GM19099 (cell line): ENCODE data around the gene THY1.

ENCODE experiments used
- POLR2A ChIP-seq: IDR thresholded peaks from 3 replicates; pipeline ENCODE4 v1.6.1; 2011; ENCODE audit warnings: low read depth; ENCODE audit not compliant: insufficient read length; ENCODE audit errors: extremely low read depth

THY1 gene

DNA sequence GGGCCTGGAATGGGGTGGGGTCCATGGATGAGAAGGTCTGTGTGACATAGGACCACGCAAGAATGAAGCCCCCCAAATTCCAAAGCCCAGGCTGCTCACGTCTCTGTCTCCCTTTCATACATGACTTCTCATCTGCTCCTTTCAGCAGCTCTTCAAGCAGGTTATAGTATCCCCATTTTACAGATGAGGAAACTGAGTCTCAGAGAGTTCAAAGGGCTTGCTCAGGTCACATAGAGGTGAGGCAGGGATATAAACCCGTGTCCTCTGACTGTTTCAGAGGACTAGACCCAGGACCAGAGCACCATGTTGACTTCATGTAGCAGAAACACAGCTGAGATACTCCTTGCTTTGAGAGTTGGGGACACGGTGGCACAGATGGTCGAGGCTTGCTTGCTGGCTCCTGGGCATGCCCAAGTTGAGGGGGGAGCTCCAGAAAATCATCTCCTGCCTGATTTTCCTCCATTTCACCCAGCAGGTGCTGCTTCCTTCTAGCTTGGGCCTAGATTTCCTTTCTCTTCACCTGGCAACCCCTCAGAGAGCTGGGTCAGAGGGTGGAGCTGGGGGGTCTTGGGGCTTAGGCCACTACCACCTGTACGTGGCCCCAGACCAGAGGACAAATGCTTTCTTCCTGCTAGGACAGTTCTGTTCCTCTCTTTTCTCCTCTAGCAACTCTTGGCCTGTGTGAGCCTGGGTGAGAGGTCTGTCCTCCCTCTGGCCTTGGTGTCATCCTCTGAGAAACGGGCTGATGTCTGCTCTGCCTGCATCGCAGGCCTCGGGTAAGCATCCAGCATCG, 24.1 kb upstream of the THY1 start:
- no peak for TF ChIP-seq POLR2A

GRCh38 chr11:119446434-119446833, 23.5 kb upstream of the THY1 start:
- no peak for TF ChIP-seq POLR2A

GRCh38 chr11:119445850-119446249, 22.9 kb upstream of the THY1 start:
- no peak for TF ChIP-seq POLR2A

DNA sequence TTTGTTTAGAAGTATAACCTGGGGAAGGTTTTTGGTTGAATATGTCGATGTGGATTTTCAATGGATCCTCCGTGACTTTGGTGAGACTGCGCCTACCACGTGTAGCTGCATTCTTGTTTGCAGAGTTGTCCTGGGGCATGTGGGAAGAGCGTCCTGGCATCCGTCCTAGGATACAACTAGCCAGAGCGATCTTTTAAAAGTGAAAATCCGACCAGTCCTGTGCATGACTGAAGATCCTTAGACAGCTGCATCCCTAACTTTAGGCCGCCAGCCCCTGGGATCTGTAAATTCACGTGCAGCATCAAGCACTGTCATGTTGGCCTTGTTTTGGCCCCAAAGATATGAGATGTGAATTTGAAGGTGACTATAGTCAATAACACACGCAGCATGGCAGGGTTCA, 22.4 kb upstream of the THY1 start:
- no peak for TF ChIP-seq POLR2A

DNA sequence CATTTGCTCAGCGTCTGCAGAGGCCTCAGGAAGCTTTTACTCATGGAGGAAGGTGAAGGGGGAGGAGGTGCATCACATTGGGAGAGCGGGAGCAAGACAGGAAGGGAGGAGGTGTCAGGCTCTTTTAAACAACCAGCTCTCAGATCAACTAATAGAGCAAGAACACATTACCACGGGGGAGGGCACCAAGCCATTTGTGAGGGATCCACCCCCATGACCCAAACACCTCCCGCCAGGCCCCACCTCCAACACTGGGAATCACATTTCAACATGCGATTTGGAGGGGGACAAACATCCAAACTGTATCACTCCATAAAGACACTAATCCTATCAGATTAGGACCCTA, 18.9 kb upstream of the THY1 start:
- TF ChIP-seq POLR2A, result no peak

DNA sequence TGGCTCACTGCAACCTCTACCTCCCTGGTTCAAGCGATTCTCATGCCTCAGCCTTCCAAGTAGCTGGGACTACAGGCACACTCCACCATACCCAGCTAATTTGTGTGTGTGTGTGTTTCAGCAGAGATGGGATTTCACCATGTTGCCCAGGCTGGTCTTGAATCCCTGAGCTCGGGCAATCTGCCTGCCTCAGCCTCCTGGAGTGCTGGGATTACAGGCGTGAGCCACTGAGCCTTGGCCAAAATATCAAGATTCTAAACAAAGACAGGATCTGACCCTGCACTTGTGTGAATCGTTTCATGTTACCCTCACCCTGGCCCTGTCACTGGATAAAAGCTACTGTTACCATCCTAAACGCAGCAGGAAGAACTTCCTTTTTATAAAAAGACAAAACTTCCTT, 15.6 kb upstream of the THY1 start:
- no peak for TF ChIP-seq POLR2A

DNA sequence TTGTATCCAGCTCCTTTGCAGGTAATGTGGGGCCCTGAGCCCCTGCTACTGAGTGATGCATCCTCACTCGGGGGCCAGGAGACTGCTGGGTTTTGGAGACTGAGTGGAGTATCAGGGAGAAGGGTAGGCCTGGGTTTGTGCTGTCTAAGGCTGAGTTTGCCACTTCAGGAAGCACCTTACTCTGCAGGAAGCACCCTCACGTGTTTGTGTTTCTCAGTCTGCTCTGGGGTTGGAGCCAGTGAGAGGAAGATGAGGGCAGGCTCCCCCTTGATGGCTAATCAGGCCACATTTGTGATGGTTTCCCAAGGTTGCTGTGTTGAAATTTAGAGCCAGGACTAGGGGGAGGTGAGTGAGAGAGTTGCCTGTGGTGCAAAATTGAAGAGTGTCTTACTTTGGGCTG, 13.7 kb upstream of the THY1 start:
- no peak for TF ChIP-seq POLR2A

- no peak for TF ChIP-seq POLR2A
These were observed 13.1 kb upstream of the THY1 start for GRCh38 chr11:119436093-119436492.

- no peak for TF ChIP-seq POLR2A
These were observed 11.8 kb upstream of the THY1 start for GRCh38 chr11:119434591-119435330.

DNA sequence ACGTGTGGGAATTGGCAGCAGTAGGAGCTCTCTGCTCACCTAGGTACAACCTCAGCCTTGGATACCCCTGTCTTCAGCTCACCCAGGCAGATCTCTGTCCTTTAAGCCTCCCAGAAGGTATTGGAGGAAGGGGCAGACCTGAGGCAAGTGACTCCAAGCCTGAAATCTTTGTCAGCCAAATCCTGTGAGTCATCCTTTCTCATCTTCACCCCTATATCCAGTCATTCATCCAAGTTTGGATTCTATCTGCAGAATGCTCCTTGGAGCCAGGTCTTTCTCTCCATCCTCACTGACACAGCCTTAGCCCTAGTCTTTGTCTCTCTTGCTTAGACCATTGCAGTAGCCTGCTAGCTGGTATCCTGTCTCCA, 10.4 kb upstream of the THY1 start:
- no peak for TF ChIP-seq POLR2A

DNA sequence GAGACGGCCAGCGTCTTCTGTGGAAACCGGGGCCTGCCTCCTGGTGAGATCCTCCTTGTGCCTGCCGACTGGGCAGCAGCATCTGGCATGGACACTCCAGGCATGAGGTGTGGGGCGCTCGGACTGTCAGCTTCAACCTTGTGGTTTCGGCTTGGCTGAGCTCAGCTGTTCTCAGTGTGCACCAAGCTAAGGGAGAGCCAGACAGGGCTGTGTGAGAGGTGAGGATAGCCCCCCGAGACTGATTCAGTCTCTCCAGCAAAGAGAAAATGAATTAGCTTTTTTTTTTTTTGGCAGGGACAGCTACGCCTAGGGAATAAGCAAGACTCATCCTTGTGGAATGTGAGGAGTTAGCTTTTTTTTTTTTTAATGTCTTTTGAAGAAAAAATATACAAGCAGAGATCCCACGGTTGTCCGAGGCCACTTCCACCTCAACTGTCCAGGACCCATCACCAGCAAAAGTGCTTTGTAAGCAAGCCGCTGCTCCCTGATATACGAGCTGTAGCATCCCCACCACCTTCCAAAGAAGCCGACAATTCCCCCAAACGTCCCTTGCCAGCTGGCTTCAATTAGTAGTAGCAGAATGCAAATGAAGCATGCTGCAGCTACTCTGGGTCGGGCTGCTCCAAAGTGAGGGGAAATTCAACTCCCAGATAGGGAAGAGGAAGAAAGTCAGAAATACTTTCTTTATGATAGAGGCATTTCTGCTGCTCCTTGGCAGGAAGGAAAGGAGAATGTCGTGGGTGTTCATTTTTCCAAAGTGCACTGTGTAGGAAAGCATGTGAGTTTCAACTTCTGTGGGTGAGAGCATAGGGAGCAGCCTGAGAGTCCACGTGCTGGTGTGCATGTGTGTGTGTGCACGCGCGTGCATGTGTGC, 9.7 kb upstream of the THY1 start:
- TF ChIP-seq POLR2A, result no peak

- no peak for TF ChIP-seq POLR2A
These were observed 8.6 kb upstream of the THY1 start for GRCh38 chr11:119431523-119431922.

- no peak for TF ChIP-seq POLR2A
These were observed 4.3 kb upstream of the THY1 start for GRCh38 chr11:119427279-119427678.

DNA sequence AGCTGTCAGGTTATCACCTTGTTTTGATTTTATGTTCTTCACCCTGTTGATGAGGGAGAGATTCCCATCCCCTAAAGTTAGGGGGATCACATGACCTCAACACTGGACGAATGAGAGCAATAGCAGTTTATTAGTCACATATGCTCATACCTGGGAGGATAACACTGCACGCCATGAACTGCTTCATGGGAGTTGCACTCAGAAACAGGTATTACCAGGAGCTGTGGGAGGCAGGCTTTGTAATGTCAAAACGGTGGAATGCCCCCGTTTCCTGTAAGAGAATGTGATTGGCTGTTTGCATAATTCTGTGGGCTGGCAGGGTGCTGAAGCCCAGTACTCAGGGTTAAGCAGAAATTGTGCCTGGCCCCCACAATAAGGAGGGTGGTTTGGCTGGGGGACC, 3.2 kb upstream of the THY1 start:
- TF ChIP-seq POLR2A, result no peak

GRCh38 chr11:119424775-119425174, 1.8 kb upstream of the THY1 start:
- TF ChIP-seq POLR2A, result no peak
